ENCODE measurements around the gene IPO9.

Gene IPO9

DNA sequence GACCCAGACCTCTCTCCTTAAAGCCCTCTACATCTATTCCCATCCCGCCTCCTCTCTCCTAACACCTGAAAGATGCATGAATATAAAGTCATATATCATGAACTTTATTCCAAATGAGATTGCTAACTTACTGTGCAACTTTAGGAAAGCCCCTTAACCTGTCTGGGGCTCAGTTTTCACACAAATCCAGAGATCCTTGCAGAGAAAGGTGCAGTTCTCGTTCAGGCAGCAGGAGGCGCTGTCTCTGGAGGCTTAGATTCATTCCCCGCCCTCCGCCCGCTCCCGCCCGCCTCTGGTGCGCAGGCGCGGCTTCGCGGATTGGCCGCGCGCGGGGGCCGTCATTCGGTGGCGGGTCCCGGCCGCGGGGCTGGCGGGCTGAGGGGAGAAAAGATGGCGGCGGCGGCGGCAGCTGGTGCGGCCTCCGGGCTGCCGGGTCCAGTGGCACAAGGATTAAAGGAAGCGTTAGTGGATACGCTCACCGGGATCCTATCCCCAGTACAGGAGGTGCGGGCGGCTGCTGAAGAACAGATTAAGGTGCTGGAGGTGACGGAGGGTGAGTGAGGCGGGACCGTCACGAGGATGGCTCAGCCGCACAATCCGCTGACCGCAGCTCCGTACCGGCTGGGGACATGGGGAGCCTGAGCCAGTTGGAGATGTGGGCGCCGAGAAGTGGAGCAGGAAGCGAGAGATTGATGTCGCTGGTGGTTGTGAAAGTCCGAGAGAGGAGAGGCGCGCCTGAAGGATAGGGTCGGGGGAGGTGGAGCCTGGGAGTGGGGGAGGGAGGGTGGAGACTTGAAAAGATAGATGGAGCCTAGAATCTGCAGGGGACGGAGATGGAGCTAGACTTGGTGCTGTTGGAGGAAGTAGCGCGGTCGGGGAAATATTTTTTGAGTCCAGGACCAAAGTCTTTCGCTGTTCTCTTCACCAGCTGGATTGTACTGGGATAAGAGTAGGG lies at the start of gene IPO9:
IPO9 (plus strand) TSS at position 338 of the 955 bp plus-strand sequence; CDS start at position 391, 53 bp downstream.
- DNase-seq (ENCODE audit: low read depth in 1 of 2, low spot score in 1 of 2): peak; percentile 88 to 95

DNA sequence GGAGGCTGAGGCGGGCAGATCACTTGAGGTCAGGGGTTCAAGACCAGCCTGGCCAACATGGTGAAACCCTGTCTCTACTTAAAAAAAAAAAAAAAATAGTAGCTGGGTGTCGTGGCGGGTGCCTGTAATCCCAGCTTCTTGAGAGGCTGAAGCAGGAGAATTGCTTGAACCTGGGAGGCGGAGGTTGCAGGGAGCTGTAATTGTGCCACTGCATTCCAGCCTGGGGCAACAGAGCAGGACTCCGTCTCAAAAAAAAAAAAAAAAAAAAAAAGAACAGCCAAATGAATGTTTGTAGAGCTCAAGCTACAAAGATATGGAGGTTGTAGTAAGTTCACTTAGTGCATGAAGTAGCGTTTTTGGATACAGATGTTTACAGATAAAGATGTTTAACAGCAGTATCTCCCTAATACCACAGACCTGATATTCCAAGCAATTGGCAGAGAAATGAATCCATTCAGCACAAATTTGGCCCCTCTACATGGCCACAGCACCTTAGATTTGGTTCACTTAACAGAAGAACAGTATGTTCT lies 49.5 kb upstream of the IPO9 start:
- DNase-seq (ENCODE audit: low read depth in 1 of 2, low spot score in 1 of 2): no peak

DNA sequence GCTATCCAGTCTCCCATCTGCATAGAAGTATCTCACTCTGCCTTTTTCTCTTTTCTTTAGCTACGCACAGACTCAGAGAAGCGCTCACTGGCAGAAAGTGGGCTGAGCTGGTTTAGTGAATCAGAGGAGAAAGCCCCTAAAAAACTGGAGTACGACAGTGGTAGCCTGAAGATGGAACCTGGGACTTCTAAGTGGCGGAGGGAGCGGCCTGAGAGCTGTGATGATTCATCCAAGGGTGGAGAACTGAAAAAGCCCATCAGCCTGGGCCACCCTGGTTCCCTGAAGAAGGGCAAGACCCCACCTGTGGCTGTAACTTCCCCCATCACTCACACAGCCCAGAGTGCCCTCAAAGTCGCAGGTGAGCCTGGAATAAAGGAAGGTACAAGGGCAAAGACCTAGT lies 48.0 kb upstream of the IPO9 start:
- no peak for DNase-seq (ENCODE audit: low read depth in 1 of 2, low spot score in 1 of 2)

DNA sequence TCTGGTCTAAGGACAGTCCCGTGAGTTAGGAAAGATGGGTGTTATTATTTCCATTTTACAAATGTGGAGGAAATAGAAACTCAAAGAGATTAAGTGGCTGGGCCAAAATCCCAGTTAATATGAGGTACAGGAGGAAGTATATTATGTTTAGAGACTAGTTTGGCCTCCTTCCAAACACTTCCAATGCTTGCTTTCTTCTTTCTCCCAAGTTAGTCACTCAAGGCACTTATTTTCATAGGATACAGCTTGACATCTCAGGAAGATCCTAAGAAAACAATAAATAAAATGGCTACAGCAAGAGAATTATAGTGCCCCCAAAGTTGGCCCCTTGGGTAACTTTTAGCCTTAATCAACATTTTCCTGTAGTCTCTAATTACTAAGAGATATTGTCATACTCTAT lies 47.5 kb upstream of the IPO9 start:
- no peak for DNase-seq (ENCODE audit: low read depth in 1 of 2, low spot score in 1 of 2)

DNA sequence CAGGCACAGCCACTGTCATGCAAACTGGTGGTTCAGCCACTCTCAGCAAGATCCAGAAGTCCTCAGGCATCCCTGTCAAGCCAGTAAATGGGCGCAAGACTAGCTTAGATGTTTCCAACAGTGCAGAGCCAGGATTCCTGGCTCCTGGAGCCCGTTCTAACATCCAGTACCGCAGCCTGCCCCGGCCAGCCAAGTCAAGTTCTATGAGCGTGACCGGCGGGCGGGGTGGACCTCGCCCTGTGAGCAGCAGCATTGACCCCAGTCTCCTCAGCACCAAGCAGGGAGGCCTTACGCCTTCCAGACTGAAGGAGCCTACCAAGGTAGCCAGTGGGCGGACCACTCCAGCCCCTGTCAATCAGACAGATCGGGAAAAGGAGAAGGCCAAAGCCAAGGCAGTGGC lies 46.6 kb upstream of the IPO9 start:
- no peak for DNase-seq (ENCODE audit: low read depth in 1 of 2, low spot score in 1 of 2)

- no peak for DNase-seq (ENCODE audit: low read depth in 1 of 2, low spot score in 1 of 2)
These were observed 45.9 kb upstream of the IPO9 start for GRCh38 chr1:201783058-201783457.

DNA sequence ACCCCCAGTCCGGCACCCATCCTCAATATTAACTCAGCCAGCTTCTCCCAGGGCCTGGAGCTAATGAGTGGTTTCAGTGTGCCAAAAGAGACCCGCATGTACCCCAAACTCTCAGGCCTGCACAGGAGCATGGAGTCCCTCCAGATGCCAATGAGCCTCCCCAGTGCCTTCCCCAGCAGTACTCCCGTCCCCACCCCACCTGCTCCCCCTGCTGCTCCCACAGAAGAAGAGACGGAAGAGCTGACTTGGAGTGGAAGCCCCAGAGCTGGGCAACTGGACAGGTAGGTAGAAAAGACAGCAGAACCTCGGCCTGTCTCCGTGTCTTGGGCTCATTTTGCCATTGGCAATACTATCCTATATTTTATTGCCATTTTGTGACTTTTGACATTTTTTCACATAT lies 45.4 kb upstream of the IPO9 start:
- DNase-seq (ENCODE audit: low read depth in 1 of 2, low spot score in 1 of 2): no peak

DNA sequence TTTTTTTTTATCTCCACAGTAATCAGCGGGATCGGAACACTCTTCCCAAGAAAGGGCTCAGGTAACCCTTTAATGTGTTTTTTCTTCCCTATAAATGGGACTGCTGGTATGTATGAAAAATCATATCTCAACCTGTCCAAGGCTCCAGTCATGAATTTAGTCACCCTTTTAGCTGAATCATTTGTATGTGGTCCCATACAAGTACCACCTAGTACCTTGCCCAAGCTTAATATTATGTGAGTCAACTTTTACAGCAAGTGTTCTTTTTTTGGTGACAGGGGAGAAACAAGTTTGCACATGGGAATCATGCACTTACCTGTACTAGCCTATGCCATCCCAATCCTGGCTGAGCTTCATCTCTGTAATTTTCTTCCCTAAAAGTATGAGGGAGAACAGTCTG lies 43.7 kb upstream of the IPO9 start:
- no peak for DNase-seq (ENCODE audit: low read depth in 1 of 2, low spot score in 1 of 2)

DNA sequence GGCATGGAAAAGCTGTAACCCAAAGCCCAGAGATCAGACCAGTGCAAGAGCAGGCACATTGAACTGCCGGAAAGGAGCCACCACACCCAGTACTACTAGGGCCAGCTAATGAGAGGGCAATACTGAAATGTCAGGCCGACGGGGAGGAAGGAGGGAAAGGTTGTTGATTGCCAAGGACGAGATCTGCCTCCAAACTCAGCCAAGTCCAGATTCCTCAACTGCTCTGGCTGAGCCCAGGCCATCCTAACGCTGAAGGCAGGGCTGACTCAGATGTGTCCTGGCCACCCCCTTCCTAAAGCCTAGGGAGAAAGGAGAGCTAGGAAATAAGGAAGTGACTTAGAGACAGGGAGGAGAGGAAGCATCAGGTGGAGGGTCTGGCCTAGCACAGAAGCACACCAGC lies 42.1 kb upstream of the IPO9 start:
- no peak for DNase-seq (ENCODE audit: low read depth in 1 of 2, low spot score in 1 of 2)

GRCh38 chr1:201788296-201788695 lies 40.7 kb upstream of the IPO9 start:
- DNase-seq (ENCODE audit: low read depth in 1 of 2, low spot score in 1 of 2): no peak

DNA sequence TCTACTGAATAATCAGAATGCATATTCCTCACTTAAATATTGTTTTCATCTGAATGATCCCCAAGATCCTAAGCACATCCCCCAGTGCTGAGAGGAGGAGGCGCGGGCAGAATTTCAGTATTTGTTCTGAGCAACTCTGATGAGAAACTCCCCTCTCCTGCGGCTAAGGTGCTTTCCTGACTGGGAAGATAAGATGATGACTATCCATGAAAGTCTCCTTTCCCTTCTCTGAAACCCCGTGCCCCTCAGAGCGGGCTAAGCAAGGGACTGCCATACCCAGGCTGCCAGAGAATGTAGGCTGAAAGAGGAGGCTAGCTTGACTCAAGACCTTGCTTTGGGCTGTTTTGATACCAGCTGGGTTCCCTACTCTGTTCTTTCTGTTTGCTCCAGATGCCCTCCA lies 39.7 kb upstream of the IPO9 start:
- no peak for DNase-seq (ENCODE audit: low read depth in 1 of 2, low spot score in 1 of 2)

- no peak for DNase-seq (ENCODE audit: low read depth in 1 of 2, low spot score in 1 of 2)
These were observed 38.7 kb upstream of the IPO9 start for GRCh38 chr1:201790261-201790660.

DNA sequence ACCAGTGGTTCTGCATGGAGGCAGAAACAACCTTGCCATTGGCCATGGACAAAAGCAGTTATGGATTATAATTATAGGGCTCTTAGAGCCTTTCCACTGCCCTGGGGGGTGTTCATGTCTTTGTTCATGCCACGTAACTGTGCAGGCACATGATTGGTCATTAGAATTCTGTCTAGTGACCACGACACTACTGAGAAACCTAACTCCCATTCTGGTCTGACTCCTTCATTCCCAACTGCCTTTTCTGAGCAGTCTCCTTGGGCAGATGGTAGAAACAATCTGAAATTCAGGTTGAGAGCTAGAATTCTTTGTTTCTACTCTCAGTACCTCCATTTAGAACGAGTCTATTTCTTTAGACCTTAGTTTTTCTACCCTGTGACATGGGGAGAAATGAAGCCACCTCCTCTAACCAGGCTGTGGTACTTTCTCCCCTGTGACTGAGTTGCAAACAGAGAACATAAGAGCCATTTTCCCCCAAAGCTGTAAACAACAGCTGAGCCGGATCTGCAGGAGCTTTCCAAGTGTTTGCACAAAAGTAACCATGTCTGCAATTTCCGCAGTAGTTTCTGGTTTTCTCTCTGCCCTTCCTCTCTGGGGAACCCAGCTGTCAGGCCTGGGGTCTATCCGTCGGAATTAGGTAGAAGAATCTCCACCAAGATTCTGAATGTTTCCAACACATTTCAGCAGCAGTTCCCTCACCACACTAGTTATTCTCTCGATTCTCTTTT lies 37.7 kb upstream of the IPO9 start:
- no peak for DNase-seq (ENCODE audit: low read depth in 1 of 2, low spot score in 1 of 2)

- DNase-seq (ENCODE audit: low read depth in 1 of 2, low spot score in 1 of 2): no peak
These were observed 37.2 kb upstream of the IPO9 start for GRCh38 chr1:201791779-201792173.

DNA sequence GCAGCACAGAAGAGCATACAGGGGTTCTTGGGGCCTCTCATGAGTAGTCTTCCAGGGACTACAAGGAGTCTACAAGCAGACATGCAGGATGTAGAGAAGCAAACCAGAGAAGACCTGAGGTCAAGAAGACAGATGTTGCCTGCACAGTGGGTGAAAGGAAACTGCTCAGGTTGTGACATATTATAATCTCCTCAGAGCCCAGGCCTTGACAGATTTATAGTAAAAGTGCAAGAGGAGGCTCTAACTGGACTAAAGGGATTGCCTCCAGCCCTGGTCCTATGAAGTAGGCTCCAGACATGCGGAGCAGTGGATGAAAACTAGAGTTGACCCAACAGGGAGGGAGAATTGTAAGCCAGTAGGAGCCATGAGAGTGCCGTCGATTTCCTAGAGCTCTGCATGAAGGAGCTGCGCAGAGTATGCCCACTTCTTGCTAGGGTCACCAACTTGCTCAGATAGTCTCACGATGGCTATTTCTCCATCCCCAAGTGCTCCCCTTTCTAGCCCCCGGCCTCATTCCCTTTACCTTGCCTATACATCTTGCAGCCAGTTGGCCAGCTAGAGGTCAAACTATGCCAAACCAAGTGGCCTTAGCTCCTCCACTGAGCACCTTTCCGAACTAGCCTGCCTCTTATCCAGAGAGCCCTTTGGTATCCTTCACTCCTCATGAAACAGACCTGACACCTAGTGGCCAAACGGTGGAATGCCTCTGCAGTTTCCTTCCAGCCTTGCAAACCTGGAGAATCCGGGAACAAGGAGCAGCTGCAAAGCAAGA lies 36.2 kb upstream of the IPO9 start:
- peak in 1 of 2 donors; percentile 3 for DNase-seq (ENCODE audit: low read depth in 1 of 2, low spot score in 1 of 2)

DNA sequence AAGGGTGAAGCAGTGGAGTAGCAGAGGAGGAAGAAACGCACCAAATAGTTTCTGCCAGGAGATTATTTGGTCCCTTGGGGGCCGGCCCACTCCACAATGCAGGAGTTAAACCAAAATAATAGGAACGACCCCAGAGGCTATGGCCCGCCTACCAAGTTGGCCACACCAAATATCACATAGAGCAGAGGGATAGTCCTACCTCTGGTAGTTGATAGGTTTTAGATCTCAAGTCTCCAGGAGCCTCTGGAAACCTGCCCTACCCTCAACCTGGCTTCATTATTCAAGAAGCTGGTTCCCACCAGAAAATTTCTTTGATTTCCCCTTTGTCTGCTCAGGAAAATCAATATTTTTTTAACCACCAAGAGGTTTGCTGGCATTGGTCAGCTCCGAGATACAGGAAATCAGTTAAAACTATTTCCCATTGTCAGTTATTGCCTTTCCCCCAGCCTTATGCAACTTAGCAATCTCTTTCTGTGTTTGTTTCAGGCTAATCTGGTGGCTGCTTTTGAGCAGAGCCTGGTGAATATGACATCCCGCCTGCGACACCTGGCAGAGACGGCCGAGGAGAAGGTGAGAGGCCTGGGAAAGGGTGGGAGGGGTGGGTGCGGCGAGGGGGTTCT lies 35.5 kb upstream of the IPO9 start:
- DNase-seq (ENCODE audit: low read depth in 1 of 2, low spot score in 1 of 2): no peak

DNA sequence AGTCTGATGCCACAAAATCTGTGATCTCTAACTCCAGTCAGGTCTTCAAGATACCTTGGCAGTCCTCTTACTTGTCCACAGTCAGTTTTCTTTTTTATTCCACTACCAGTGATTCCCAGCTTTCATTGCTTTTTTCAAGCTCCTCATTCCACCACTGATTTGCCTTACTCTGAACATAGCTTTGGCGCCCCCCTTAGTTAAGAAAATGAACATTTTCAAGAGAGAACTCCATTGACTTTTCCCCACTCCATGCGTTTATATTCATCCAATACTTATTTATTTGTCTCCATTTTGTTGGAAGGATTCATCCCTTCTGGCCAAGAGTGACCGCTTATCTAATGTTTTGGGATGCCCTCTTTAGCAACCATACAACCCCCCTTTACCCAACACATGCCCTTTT lies 33.9 kb upstream of the IPO9 start:
- no peak for DNase-seq (ENCODE audit: low read depth in 1 of 2, low spot score in 1 of 2)

DNA sequence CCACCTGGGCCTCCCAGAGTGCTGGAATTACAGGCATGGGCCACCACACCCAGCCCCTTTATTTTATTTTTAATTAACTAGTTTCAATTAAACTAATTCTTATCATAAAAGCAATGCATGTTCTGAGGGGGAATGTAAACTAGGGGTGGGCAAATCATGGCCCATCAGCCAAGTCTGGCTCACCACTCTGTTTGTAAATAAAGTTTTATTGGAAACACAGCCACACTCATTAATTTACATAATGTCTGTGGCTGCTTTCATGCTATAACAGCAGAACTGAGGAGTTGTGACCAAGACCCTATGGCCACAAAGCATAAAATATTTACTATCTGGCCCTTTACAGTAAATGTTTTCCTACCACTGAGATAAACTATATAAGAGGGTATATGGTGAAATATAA lies 28.7 kb upstream of the IPO9 start:
- DNase-seq (ENCODE audit: low read depth in 1 of 2, low spot score in 1 of 2): no peak

DNA sequence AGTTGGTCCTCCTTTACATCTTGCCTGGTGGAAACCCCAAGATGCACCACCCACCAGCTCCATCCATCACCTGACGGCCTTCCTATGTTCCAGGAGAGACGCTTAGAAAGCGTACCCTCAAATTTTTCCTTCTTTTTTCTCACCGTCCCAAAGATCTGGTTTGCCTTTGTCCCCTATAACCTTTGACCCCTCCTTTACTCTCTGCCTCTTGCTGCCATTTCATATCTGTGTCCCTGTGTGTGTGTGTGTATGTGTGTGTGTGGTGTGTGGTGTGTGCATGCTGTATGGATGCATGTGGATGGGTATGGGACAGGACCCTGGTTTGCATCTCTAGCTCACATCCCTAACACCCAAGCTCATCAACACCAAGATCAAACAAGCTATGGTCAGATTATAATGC lies 22.2 kb upstream of the IPO9 start:
- DNase-seq (ENCODE audit: low read depth in 1 of 2, low spot score in 1 of 2): no peak

DNA sequence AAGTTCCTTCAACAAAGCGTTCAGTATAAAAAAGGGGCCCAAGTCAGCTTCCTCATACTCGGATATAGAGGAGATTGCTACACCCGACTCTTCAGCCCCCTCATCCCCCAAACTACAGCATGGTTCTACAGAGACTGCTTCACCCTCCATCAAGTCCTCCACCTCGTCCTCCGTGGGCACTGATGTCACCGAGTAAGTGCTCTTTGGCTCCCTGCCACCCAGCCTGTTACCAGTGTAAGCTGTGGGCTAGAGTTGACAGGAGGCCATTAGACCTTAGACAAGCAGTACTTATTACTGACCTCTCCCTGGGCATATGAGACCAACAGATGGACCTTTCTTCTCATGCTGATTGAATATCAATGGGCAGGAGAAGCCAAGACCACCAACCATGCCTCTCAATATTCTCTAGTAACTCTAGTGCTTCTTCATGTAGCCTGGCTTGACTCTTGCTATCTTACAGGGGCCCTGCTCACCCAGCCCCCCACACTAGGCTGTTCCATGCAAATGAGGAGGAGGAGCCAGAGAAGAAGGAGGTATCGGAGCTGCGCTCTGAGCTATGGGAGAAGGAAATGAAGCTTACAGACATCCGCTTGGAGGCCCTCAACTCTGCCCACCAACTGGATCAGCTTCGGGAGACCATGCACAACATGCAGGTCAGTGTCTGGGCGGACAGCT lies 20.9 kb upstream of the IPO9 start:
- no peak for DNase-seq (ENCODE audit: low read depth in 1 of 2, low spot score in 1 of 2)
